GM23248 (cell line): ENCODE results near the gene PNPLA2.

Source experiments
- EZH2 ChIP-seq: fragments of 200-600 bp; sonication (generic); IDR thresholded peaks from 2 replicates; pipeline ENCODE4 v1.6.1; 2018; ENCODE audit warnings: antibody characterized with exemption, mild to moderate bottlenecking; ENCODE audit not compliant: insufficient read depth, poor library complexity, severe bottlenecking
- EZH2phosphoT487 ChIP-seq: fragments of 200-600 bp; sonication (generic); IDR thresholded peaks from 2 replicates; pipeline ENCODE4 v1.6.1; 2018; ENCODE audit warnings: antibody characterized with exemption, moderate library complexity, mild to moderate bottlenecking, low read depth; ENCODE audit not compliant: insufficient read depth

GRCh38 chr11:802693-803466 lies 15.8 kb upstream of the PNPLA2 start:
- TF ChIP-seq EZH2, result no peak
- no peak for TF ChIP-seq EZH2phosphoT487
